ENCODE data around the gene TNIK. TPM values are rescaled to one million over a fixed set of nuclear protein-coding genes. Genes with fewer than 3 reads are reported as not detected.
"Not testable (repeated sequence)": the region's sequence is repeated elsewhere in the genome, so short reads cannot be mapped to it uniquely, and the experiment has no call there.

Gene TNIK
- total RNA-seq, 1 donor from 2014 or later, result 25.8 TPM

DNA sequence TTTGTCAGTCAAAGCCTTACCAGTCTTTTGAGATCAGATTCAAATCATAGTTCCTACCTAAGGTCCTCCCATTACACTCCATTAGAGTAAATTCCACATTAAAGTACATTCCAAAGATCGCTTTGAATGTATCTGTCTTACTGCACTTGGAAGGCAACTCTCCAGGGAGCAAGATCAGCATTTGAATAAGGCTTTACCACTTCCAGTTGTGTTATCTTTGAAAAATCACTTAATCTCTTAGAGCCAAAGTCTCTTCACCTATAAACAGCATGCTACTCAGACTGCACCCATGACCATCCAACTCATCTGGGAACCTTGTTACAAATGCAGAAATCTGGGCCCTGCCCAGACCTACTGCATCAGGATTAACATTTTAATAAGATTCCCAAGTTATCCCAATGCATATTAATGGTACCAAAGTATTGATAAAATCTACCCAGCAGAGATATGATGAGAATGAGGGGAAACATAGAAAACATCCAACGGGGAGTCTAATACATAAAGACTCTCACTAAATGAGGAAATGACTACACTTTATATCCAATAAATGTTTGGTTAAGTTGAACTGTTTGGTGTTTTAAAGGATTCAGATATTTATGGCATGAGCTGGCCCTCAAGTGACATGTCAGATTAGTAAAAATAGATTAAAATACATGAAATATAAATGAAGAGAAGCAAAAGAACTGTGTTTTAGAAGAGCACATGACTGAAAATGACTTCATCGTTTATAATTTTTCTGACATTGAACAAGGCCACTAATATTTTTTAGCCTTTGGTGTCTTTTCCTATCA, 75.9 kb downstream of the TNIK start:
- DNase-seq (ENCODE audit: low read depth), result no peak

DNA sequence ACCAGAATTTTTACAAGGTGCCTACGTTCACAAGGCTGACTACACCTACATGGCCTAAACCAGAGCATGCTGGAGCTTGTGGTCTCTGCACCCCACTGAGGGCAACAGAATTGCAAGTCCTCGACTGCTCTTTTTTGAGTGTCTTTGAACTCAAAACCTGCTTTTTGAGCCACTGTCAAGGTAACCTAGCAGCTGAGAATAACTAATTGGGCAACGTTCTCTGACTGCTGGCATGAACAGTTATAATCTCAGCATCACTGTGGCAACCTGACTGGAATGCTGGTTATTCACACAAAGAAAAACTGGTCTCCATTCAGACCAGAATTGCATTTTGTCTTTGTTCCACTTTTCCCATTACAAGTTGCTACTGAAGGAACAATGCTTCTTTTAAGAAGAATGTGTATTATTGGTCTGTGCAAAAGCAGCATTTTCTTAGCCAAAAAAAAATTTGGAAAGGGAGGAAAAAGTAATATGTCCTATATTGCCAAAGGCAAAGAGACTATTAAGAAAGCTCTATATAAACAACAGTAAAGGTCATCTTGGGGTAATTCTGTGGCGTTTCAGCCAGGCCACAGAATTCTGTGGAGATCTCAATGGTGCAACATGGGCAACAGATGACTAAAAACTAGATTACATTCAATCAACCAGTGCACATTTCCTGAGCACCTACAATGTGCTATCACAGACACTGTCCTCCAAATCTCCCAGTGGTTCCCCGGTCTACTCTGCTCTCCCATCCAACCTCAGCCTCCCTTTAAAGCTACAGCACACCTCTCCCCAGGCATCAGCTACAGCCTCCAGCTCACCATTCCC, 76.8 kb downstream of the TNIK start:
- peak; percentile 85 for DNase-seq (ENCODE audit: low read depth)

DNA sequence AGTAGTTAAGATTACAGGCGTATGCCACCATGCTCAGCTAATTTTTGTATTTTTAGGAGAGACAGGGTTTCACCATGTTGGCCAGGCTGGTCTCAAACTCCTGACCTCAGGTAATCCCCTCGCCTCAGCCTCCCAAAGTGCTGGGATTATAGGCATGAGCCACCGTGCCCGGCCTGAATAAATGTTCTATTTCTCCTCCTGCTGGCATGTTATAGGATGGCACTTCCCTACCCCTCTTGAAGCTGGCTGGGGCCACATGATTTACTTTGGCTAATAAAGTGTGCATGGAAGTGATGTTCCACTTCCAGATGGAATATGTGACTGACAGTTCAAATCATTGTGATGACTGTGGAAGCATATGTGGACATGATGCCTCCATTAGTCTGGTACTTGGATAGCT, 77.9 kb downstream of the TNIK start:
- not testable (repeated sequence) for DNase-seq (ENCODE audit: low read depth)

- no peak for DNase-seq (ENCODE audit: low read depth)
Measured at GRCh38 chr3:171380711-171381425, 79.3 kb downstream of the TNIK start.

DNA sequence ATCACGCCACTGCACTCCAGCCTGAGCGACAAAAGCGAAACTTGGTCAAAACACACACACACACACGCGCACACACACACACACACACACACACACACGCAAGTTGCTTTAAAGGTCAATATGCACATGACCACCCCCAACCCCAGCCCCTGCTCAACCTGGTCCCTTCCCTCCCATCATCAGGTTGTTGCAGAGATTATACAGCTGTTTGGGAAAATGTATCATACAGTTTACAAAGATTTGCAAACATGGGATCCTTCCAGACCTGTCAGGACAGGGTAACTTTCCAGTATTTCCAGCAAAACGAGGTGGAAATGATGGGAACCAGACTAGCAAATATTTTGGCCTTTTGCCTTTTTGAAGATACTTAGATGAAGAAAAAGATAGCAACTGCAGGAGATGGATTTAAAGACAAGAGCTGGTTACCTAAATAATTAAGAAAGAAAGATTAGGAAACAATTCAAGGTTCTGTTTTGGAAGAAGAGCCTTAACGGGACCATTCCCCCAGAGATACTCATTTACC, 80.2 kb downstream of the TNIK start:
- DNase-seq (ENCODE audit: low read depth), result no peak

GRCh38 chr3:171379281-171379680, 80.9 kb downstream of the TNIK start:
- DNase-seq (ENCODE audit: low read depth), result peak; percentile 80

GRCh38 chr3:171378586-171378985, 81.6 kb downstream of the TNIK start:
- no peak for DNase-seq (ENCODE audit: low read depth)

DNA sequence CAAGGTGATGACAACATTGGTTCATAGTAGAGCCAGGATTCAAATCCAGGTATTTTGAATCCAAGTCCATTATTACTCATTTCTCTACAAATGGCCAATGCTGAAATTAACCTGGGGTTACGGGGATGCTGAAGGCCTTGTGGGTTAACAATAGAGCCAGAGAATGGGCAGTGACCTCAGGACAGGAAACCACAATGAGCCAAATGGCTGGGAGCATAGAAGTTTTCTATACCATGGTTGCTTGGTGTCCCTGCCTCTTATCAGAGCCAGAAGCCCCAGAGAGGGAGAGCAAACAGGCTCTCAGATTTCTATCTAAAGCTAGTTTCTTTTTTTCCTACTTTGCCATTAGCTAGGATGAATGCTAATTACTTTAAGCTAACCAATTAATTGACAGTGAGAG, 82.3 kb downstream of the TNIK start:
- DNase-seq (ENCODE audit: low read depth), result no peak

DNA sequence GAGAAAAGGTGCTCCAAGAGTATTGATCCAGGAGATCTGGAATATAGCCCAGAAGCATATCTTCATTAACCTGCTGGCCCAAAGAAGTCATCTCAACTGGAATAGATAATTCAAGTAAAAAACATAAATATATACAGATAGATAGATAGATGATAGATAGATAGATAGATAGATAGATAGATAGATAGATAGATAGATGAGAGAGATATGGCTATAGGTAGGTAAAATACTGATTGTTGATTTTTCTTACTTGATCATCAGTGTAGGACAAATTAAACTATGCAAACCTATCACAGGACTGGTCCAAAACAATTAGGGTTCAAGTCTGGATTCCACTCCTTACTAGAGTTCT, 83.6 kb downstream of the TNIK start:
- no peak for DNase-seq (ENCODE audit: low read depth)

- peak; percentile 94 for DNase-seq (ENCODE audit: low read depth)
Measured at GRCh38 chr3:171375666-171376595, 84.3 kb downstream of the TNIK start.

DNA sequence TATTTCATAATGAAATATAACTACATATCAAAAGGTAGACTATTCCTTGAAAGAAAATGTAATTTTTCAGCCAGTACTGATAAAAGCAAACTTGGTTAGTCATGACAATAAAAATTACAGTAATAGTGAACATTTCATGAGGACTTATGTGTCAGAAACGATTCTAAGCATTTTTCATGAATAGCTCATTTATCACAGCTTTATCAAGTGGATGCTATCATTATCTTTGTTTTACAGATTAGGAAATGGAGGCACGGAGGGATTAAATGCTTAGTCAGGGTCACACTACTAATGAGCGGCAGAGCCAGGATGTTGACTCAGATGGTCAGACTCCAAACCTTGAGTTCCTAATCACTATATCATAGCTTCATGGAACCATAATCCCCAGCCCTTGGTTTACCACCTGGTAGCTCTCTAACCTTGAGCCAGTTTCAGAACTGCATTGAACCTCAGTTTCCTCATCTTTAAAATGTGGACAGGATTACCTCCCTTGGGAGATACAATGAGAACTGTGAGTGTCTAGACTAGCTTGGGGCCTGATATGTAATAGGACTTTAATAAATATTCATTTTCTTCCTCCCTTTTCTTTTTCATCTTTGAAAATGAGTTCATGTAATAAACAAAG, 85.4 kb downstream of the TNIK start:
- peak; percentile 54 for DNase-seq (ENCODE audit: low read depth)

DNA sequence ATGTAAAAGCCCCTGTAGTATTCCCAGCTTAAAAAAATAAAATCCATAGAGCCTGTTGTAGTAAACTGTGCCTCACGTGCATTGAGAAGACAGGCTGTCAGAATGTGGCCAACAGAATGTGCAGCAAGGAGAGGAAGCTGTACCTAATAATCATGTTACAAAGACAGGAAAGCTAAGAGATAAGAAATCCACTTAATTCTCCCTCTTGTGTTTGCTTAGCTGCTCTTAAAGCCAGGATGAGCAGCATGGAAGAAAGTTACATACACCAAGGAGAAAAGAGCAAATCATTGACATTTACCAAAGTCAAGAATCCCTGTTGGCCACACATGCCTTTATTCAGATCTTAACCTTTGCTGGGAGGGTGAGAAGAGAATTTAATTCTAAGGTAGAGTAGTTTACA, 85.9 kb downstream of the TNIK start:
- DNase-seq (ENCODE audit: low read depth), result no peak

GRCh38 chr3:171373711-171374110, 86.5 kb downstream of the TNIK start:
- DNase-seq (ENCODE audit: low read depth), result no peak

- no peak for DNase-seq (ENCODE audit: low read depth)
Measured at GRCh38 chr3:171372694-171373093, 87.5 kb downstream of the TNIK start.

DNA sequence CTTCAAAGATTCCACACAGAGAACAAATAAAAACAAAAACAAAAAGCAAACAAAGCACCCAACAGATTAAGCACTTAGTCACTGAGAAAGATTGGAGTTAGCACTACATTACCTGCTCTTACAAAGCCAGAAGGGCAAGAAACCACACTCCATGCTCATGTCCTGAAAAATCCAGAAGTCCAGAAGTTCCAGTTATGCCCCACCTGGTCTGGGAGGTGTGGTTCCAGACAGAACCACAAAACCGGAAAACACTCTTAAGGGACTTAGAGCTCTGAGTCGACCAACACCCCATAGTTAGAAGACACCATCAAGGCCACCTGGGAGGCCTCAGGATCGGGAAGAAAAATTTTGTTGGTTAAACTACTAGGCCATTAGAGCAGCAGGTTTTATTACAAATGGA, 88.9 kb downstream of the TNIK start:
- peak; percentile 55 for DNase-seq (ENCODE audit: low read depth)

DNA sequence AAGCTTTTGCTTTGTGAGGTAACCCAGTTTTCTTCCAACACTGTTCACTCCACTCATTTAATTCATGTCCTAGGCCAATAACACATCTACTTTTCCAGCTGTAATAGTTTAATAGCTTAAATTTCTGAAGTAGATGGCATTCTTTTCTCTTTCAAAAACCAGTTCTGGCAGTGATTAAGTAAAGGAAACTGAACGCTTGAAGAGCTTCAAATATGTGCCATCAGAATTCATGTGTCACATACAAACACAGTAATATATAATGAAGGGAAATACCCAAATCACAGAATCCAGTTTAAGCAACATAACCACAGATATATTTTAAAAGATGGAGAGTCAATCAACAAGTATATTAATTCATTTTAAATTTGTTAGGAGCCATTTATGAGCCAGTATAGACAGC, 91.0 kb downstream of the TNIK start:
- DNase-seq (ENCODE audit: low read depth), result no peak

GRCh38 chr3:171366738-171367137, 93.5 kb downstream of the TNIK start:
- peak; percentile 40 for DNase-seq (ENCODE audit: low read depth)

DNA sequence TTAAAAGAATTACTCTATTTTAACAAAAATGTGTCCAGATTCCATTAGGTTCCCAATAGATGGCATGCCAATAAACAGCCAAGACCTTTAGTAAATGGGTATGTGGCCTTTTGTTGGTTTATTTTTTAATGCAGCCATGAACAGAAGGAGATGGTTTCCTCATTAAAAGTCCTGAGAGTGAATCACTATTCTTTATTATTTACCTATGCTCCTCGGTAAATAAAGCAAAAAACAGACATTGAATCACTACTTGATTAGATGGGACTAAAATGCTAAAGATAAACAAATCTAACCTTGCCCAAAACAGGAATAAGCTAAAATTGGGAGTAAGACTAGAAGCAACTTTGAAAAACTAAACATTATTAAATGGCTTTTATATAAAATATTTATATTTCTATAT, 94.2 kb downstream of the TNIK start:
- DNase-seq (ENCODE audit: low read depth), result no peak

DNA sequence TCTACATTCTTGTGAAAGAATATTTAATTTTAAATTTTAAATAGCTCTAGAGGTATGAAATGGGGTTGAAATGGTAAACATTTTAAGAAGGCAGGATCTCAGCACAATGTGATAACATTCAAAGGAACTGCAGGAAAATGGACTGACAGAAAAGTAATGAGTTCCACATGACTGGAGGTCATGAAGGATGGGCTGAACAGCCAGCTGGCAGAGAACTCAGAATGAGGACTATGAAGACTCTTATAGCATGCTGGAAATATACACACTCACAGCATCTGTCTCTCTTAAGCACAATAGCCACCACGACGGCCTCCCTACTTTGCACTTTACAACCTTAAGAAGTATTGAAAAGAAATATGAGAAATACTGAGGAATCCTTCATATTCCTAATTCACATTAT, 94.7 kb downstream of the TNIK start:
- peak; percentile 57 for DNase-seq (ENCODE audit: low read depth)

DNA sequence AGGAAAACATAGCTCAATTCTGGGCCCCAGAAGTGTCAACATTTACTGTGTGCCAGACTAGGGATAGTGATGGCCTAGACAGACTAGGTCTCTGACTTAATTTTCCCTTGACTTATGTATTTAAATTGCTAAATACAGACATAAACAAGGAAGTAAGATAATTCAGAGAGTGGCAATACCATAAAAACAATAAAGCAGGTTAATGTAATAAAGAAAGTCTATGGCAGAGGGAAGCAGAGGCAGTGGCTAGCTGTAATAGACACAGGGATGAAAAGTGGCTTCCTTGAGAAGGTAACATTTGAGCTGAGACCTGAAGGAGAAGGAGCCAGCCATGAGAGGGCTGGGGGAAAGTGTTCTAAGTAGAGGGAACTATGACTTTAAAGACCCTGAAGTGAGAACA, 95.7 kb downstream of the TNIK start:
- no peak for DNase-seq (ENCODE audit: low read depth)

GRCh38 chr3:171363202-171363601, 97.0 kb downstream of the TNIK start:
- DNase-seq (ENCODE audit: low read depth), result no peak

Data from renal cortical epithelial cell (primary cell).